DMS153 treated with DMSO at 0.1 percent for 48 hours (cell line): ENCODE measurements around the gene METTL9.
"Not testable (repeated sequence)": the region's sequence is repeated elsewhere in the genome, so short reads cannot be mapped to it uniquely, and the experiment has no call there.

ENCODE experiments used
- DNase-seq: peaks from one replicate; lab custom pipeline; 2025; ENCODE audit not compliant: unreplicated experiment; lab: John Stamatoyannopoulos, UW

The METTL9 gene

DNA sequence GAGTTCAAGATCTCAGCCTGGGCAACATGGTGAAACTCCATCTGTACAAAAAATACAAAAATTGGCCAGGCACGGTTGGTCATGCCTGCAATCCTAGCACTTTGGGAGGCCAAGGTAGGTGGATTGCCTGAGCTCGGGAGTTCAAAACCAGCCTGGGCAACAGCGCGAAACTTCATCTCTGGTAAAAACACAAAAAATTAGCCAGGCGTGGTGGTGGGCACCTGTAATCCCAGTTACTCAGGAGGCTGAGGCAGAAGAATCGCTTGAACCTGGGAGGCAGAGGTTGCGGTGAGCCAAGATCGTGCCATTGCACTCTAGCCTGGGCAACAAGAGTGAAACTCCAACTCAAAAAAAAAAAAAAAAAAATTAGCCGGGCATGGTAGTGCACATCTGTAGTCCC is 25.9 kb upstream of the METTL9 start:
- not testable (repeated sequence) for DNase-seq

DNA sequence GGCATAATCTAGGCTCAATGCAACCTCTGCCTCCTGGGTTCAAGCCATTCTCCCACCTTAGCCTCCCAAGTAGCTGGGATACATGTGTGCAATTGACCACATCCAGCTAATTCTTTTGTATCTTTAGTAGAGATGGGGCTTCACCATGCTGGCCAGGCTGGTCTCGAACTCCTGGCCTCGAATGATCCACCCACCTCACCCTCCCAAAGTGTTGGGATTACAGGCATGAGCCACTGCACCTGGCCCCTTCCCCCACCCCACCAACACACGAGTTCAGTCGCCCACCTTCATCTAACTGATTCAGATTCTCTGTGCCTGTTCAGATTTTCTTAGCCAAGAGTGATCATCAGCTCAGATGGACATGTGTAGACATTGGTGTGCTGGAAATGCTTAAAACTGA is 25.0 kb upstream of the METTL9 start:
- no peak for DNase-seq

GRCh38 chr16:21576323-21576722 is 23.1 kb upstream of the METTL9 start:
- not testable (repeated sequence) for DNase-seq

DNA sequence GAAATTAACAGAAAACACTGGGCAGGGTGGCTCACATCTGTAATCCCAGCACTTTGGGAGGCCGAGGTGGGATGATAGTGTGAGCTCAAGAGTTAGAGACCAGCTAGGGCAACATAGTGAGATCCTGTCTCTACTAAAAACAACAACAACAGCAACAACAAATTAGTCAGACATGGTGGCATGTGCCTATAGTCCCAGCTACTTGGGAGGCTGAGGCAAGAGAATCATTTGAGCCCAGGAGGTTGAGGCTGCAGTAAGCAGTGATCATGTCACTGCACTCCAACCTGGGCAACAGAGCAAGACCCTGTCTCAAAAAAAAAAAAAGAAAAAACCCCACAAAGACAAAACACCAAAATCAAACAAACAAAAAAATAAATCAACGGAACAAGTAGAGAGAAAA is 21.9 kb upstream of the METTL9 start:
- DNase-seq: not testable (repeated sequence)

GRCh38 chr16:21578311-21578710 is 21.1 kb upstream of the METTL9 start:
- DNase-seq: not testable (repeated sequence)

GRCh38 chr16:21580131-21580530 is 19.2 kb upstream of the METTL9 start:
- DNase-seq: not testable (repeated sequence)

- DNase-seq: no peak
These were observed 18.6 kb upstream of the METTL9 start for GRCh38 chr16:21580807-21581206.

- DNase-seq: no peak
These were observed 14.6 kb upstream of the METTL9 start for GRCh38 chr16:21584817-21585216.

- not testable (repeated sequence) for DNase-seq
These were observed 10.8 kb upstream of the METTL9 start for GRCh38 chr16:21588593-21588992.

- DNase-seq: no peak
These were observed 9.8 kb upstream of the METTL9 start for GRCh38 chr16:21589551-21589950.

DNA sequence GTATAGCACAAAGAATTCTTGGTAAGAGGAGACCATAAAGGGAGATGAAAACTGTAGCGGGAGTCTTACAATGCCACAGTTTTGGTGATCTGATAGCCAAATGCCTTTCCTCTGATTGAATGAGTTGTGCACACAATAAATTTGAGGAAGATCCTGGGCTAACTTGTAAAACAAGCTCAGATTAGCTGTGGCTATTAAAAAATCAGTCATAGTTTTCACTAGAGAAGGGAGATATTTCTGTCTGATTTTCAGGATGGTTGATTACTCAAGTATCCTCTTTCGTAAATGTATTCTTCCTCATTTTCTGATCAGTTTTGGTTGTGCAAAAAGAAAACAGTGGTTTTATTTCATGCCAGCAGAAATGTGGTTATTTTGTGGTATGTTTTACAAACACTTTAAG is 9.1 kb upstream of the METTL9 start:
- DNase-seq: no peak

- no peak for DNase-seq
These were observed 8.6 kb upstream of the METTL9 start for GRCh38 chr16:21590796-21591195.

- DNase-seq: no peak
These were observed 7.2 kb upstream of the METTL9 start for GRCh38 chr16:21592191-21592590.

DNA sequence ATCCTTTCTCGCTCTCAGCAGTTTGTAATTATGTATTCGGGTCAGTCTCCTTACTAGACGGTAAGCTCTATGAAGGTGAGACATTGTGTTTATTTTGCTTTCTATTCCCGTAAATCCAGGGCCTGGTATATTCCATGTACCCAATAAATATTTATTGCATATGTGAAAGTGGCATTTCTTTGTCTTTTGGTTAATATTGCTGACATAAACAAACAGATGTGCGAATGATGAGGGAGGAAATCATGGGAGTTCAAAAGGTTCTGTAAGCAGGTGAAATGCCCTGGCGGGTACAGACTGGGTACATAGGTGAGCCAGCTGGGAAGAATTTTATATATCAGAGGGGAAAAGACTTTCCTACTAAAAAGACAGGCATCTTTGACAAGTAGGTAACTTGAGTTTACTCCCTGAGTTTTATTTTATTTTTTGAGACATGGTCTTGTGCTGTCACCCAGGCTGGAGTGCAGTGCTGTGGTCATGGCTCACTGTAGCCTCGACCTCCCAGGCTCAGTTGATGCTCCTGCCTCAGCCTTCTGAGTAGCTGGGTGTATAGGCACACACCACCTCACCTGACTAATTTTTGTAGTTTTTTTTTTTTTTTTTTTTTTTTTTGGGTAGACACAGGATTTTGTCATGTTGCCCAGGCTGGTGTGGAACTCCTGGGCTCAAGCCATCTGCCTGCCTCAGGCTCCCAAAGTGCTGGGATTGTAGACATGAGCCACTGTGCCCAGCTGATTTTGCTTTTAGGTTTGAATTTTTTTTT is 5.7 kb upstream of the METTL9 start:
- no peak for DNase-seq

GRCh38 chr16:21597561-21598030 is 1.8 kb upstream of the METTL9 start:
- DNase-seq: no peak

- DNase-seq: no peak
These were observed 1.2 kb upstream of the METTL9 start for GRCh38 chr16:21598206-21598605.

DNA sequence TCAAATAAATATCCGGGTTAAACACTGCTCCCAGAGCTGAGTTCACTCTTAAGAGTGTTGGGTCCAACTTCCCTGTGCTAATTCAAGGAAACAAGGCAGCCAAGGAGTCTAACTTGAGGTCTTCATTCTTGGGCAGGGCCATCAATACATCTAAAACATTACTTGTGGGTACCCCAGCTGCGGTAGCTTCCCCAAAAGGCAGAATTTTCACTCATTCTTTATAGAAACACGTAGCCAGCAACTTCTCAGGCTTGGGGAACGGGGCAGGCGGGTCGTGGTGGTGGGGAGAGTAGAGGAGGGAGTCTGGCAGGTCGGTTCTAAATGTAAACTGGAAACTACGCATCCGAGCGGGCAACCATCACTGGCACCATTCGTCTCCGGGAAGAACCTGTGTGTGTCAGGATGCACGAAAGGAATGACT is 666 bp upstream of the METTL9 start:
- no peak for DNase-seq

- peak; percentile 8 for DNase-seq
These were observed 825 bp downstream of the METTL9 start for GRCh38 chr16:21600031-21600773.

- DNase-seq: no peak
These were observed 3.4 kb downstream of the METTL9 start for GRCh38 chr16:21602785-21603184.

- DNase-seq: no peak
These were observed 4.6 kb downstream of the METTL9 start for GRCh38 chr16:21603928-21604327.

DNA sequence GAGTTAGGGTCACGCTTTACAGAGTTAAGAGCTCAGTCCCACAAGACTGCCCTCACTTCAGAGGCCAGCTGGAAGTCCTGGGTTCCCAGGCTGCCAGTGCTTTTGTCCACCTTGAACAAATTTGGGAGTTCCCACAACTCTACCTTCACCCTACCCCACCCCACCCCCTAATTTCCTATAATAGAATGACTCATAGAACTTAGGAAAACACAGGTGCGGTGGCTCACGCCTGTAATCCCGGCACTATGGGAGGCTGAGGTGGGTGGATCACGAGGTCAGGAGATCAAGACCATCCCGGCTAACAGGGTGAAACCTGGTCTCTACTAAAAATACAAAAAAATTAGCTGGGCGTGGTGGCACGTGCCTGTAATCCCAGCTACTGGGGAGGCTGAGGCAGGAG is 6.5 kb downstream of the METTL9 start:
- DNase-seq: not testable (repeated sequence)

GRCh38 chr16:21608639-21609328 is 9.4 kb downstream of the METTL9 start:
- DNase-seq: no peak
